GM21619 (cell line): ENCODE data around the gene INO80D.
"Not testable (repeated sequence)": the region's sequence is repeated elsewhere in the genome, so short reads cannot be mapped to it uniquely, and the experiment has no call there.

Source experiments
- ATAC-seq: cut with Tn5 transposase; IDR thresholded peaks from one replicate; pipeline ENCODE4 v1.9.1; 2021; ENCODE audit not compliant: unreplicated experiment

Gene INO80D, protein sequence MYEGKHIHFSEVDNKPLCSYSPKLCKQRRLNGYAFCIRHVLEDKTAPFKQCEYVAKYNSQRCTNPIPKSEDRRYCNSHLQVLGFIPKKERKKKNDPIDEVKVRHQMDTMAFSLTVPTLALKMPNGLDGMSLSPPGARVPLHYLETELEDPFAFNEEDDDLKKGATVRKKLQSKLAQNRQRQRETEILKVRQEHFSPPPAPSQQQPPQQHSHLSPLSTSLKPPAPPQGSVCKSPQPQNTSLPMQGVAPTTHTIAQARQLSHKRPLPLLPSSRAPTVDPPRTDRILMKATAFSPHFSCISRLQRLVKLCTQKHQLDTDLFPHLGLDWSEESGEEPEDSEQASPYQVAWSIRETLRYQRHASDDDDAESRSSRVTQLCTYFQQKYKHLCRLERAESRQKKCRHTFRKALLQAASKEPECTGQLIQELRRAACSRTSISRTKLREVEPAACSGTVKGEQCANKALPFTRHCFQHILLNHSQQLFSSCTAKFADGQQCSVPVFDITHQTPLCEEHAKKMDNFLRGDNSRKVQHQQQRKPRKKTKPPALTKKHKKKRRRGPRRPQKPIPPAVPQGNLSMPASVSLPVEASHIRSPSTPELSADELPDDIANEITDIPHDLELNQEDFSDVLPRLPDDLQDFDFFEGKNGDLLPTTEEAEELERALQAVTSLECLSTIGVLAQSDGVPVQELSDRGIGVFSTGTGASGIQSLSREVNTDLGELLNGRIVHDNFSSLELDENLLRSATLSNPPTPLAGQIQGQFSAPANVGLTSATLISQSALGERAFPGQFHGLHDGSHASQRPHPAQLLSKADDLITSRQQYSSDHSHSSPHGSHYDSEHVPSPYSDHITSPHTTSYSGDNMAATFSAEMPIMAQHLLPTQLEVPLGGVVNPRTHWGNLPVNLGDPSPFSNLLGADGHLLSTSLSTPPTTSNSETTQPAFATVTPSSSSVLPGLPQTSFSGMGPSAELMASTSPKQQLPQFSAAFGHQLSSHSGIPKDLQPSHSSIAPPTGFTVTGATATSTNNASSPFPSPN

DNA sequence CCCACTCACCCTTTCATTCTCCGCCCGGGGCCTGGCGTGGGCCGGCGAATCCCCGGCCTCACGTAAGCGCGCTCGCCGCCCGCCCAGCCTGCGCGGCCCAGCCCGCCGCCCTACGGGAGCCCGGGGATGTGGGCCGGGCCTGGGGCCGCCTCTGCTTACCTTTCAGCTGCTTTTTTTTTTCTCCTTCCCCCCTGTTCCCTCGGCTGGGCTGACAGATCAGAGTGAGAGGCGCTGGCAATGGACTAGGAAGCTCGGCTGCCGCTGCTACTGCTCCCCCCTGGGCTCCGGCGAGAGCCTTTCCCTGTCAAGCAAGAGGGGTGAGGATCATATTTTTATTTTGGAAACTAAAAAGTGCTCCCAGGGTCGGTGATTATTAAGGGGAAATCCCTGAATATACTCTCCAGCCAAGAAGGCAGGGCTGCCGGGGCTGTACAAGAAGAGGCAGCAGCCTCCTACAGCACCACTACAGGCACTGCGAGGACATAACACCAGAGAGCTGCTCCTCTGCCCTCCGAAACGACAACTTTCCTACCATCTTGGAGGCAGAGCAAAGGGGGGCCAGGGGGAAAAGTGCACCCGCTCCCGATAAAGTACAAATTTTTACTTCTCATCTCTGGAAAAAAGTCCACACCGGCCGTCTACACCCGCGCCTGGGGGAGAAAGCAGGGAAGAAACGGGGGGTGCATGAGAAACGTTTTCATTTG, at the start of gene INO80D:
TSS of gene INO80D (minus strand) at position 433 of the 704 bp plus-strand sequence. CDS start 23,158 bp downstream, outside the sequence.
- ATAC-seq, result peak; percentile 83

DNA sequence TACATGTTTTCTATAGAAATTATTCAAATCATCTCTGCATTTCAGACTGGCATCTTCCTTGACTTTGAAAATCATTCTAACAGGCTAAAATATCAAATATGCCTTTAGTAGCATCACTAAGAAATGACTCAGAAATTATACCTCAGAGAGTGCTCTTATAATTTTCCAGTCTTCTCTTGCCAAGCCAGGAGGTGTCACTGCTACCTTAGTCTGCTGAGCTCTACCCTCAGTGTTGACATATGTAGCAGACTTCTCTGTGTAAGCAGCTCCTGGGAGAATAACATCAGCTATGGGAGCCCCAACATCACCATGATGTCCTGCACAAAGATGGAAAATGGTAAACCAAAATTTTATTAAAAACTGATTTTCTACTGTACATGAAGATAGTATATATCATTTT, 41.7 kb upstream of the INO80D start:
- no peak for ATAC-seq

DNA sequence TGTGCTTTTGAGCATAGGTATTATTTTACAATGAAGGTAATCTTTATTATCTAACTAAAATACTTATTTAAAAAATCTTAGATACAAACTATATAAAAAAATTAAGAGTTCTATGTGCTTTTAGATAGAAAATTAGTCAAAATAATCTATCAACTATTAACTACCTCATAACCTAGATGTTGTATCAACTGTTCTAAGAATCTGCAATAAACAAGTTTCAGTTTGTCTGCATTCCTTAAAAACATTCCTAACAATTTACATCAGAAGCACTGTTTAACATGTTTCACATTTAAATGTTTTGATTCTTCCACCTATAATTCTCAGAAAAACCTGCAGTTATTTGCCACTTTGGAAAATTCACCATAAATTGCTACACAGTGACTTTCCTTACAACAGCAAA, 39.9 kb upstream of the INO80D start:
- ATAC-seq, result no peak

DNA sequence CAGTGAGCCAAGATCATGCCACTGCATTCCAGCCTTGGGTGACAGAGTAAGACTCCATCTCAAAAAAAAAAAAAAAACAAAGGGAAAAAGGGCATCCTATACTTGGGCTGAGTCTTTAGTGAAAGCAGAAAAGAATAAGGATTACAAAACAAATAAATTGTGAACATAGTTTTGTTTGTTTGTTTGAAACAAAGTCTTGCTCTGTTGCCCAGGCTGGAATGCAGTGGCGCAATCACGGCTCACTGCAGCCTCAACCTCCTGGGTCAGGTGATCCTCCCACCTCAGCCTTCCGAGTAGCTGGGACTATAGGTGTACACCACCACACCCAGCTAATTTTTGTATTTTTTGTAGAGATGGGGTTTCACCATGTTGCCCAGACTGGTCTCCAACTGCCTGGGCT, 36.6 kb upstream of the INO80D start:
- not testable (repeated sequence) for ATAC-seq

DNA sequence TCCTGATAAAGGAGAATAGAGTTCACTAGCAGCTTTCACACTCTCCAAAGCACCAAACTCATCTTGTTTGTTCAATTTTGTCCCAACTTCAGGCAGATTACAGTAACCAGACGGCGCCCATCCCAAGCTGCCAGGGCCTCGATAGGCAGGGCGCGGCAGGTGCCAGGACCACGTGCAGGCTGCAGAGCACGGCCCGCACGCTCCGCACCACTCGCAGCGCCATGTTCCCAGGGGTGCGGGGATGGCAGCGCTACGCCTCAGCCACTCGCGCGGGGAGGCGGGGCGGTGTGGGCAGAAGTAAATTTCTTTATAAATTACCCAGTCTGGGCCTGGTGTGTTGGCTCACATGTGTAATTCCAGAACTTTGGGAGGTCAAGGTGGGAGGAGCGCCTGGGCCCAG, 30.3 kb upstream of the INO80D start:
- ATAC-seq, result no peak

DNA sequence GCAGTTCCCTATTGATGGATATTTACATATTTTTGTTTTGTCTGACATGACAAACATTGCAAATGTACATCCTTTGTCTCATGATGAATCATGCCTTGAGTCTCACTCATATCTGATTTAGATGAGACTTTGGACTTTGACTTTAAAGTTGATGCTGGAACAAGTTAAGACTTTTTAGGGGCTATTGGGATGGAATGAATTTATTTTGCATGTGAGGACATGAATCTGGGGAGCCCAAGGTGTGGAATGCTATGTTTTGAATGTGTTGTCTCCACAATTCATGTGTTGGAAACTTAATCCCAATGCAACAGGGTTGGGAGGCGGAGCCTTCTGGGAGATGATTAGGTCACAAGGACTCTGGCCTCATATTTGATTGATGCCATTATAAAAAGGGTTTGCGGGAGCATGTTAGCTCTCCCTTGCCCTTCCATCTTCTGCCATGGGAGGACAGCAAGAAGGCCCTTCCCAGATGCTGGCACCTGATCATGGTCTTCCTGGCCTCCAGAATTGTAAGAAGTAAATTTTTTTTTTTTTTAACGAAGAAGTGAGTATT, 29.1 kb upstream of the INO80D start:
- no peak for ATAC-seq

DNA sequence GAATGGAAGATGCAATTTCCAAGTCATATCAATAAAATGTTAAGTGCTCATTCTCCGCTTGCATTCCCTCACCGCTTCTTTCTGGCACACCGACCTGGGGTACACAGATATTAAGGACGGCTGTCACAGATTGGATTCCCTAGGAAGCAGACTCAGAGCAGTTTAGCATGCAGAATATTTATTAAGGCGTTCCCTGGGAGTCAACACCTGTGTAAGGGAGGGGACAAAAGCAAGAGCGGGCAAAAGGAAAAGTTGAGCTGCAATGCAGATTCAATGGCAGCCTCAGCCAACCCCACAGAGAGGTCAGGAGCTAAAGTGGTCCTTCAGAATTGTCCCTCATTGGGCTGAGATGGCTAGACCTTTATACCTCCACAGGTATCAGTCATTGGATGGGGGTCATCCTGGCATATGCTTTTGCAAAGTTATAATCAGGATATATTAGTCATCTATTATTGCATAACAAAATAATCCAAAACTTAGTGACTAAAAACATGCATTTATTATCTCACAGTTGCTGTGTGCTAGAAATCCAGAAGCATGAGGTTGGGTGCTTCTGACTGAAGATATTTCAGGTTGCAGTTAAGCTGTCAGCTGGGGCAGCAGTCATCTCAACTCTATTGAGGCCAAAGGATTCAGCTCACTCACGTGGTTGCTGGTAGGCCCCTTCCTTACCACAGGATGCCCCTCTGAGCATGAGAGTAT, 27.0 kb upstream of the INO80D start:
- no peak for ATAC-seq

DNA sequence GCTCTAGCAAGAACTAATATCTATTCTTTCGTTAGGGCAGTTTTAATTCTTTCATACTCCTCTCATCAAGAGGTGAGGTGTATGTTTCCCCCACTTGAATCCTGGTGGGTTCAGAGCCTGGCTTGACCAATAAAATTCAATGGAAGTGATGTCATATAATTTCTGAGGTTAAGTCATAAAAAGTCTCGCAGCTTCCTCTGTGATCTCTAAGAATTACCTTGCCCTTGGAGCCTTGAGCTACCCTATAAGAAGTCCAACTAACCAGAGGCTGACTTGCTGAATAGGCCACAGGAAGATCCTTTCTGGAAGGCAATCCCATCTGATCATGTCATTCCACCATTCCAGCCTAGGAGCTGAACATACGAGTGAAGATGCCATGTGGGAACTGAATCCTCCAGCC, 26.1 kb upstream of the INO80D start:
- ATAC-seq, result no peak

DNA sequence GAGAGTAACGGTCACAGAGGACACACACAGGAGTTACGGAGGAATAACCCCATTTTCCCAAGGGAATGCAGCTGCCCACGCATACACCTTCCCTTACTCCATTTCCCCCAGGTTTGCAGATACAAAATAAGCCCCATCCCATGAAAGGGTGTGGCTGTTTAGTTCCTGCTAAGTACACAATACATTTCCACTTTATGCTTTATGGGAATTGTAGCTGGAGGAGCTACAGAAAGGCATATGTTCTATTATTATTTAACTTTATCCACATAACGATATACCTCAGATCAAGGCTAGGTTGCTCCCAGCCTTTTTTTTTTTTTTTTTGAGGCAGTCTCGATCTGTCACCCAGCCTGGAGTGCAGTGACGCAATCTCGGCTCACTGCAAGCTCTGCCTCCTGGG, 22.7 kb upstream of the INO80D start:
- ATAC-seq, result no peak

DNA sequence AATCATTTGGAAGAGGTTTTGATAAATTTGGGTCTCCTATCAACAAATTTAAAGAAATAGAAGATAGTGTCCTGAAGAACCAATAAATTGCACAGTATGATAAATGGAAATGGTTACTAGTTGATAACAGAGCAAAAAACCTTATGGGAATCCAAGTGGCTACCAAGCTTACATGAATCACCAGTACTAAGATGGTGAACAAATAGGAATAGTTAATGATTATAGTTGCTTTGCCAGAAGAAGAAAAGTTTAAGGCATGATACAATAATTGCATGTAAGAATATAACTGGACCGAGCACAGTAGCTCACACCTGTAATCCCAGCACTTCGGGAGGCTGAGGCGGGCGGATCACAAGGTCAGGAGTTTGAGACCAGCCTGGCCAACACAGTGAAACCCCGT, 19.6 kb upstream of the INO80D start:
- no peak for ATAC-seq

DNA sequence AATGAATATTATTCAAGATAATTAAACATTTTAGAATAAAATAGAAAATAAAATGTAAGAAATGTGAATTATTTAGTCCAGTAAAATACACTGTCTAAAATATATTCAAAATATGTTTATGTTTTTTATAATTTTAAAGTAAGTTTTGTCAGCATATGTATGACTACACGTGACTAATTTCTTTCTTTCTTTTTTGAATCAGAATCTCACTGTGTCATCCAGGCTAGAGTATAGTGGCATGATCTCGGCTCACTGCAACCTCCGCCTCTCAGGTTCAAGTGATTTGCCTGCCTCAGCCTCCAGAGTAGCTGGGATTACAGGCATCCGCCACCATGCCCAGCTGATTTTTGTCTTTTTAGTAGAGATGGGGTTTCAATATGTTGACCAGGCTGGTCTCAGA, 19.1 kb upstream of the INO80D start:
- ATAC-seq, result no peak

DNA sequence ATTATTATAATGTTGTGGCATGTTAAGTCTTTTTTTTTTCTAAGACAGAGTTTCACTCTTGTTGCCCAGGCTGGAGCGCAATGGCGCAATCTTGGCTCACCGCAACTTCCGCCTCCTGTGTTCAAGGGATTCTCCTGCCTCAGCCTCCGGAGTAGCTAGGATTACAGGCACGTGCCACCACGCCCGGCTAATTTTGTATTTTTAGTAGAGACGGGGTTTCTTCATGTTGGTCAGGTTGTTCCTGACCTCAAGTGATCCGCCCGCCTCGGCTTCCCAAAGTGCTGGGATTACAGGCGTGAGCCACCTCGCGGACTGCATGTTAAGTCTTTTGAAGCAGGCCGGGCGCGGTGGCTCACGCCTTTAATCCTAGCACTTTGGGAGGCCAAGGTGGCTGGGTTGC, 12.9 kb upstream of the INO80D start:
- not testable (repeated sequence) for ATAC-seq

DNA sequence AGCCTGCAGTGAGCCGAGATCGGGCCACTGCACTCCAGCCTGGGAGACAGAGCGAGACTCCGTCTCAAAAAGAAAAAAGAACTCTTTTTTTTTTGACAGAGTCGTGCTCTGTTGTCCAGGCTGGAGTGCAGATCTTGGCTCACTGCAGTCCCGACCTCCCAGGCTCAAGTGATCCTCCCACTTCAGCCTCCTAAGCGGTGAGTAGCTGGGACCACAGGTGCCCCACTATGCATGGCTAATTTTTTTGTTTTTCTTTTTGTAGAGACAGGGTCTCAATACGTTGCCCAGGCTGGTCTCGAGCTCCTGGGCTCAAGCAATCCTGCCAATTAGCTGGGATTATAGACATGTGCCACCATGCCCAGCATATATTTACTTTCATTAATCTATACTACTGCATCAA, 12.5 kb upstream of the INO80D start:
- no peak for ATAC-seq

DNA sequence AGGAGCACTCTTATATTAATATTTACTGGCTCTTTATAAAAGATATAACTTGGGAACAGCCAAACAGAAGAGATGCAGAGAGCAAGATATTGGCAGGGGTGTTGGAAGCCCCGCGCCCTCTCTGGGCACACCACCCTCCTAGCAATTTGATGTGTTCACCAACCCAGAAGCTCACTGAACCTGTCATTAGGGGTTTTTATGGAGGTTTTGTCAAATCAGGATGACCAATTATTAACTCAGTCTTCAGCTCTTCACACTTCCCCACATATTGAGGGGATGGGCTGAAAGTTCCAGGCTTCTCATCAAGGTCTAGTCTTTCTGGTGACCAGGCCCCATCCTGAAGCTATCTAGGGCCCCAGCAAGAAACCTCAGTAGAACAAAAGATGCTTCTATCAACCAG, 10.9 kb upstream of the INO80D start:
- ATAC-seq, result no peak

DNA sequence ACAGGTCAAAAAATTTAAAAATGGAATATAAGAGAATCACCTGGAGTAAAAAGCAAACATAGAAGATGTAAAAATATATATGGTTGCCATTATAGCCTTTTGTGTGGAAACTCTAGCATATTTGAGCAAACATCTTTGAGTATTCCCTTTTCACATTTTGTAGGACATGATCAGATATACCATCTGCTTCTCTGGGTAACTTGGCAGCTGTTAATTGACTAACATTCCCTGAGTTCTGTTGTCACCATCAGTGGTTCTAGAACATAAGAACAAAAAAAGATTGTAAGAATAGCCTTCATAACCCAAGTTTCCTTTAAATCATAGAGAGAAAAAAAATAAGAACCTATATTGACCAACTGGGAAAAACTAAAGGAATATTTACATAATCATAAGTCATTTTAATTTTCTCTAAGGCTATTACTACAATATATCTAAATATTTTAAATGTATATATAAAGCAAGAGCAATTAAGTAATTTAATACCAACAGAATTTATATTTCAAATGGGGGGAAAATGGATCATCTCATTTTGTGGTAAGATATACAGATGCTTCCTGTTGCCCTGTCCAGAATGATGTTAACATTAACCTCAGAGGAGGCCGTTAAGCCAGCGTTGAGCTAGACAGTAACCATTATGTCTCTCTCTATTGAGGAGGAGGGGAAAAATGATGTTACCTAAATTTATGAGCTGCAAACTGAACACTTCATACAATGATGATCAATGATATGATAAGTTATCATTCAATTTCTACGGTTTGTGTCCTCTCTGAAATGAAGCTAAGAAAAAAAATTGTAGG, 9.8 kb upstream of the INO80D start:
- no peak for ATAC-seq

DNA sequence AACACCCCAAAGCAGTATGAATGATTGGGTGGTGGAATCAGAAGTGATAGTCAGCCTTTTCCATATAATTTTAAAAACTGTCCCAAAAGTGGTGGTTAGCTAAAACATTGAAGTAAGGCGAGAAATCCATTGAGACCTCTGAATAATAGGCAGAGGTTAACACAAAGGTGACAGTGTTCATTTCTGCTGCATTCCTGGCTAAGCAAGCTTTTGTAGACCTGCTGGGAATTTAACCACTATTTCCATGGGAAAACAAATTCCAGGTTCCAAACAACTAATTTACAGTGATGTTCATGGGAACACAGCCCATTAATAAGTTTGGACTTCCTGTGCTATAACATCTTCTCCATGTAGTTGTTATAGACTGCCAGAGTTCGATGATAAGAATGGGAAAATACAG, 6.3 kb upstream of the INO80D start:
- no peak for ATAC-seq

DNA sequence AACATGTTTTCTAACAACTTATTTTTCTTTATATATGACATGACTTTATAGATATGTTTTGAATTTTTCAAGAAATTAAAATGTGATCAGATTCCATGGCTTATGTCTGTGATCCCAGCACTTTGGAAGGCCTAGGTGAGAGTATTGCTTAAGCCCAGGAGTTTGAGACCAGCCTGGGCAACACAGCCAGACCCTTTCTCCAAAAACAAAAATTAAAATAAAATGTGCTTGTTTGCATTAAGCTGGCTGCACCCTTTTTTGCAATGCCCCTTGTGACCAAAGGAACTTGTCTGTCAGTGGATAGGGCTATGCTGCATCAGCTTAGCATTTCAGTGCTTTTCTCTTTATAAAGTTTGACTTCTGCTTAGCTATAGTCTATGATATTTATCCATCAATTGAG, 2.3 kb upstream of the INO80D start:
- ATAC-seq, result no peak

DNA sequence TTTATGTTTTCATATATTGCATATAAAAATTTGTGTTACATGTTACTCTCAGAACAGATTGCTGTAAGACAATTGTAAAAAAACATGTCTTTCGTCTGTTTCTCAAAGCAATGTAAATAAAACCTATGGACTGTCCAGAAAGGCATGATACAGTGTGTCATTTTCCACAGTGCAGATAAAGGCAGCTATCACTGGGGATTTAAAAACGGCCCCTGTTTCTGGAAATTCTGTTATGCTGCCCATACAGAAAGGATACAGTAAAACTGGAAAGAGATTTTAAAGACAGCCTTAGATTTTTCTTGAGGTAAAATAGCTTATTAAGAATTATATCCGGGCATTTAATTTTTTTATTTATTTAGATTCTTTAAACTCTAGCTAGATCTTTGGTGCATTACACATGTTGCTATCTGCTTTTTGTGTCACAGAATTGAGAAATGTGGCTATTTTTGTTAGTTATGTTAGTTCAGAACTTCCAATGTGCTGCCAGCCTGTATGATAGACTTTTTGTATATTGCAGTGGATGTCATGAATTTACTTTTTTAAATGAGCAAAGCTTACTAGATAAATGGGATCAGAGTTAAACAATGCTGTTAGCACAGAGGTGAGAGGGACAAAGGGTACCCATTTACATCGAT, 859 bp upstream of the INO80D start:
- no peak for ATAC-seq
